Mesothelial cell of epicardium (in vitro differentiated cells): ENCODE measurements around the gene MYOC. TPM values are rescaled to one million over a fixed set of nuclear protein-coding genes. Genes with fewer than 3 reads are reported as not detected.
A peak's percentile ranks its signal among the peaks of the same experiment; 100 is the strongest.
"Not testable (repeated sequence)": the region's sequence is repeated elsewhere in the genome, so short reads cannot be mapped to it uniquely, and the experiment has no call there.

Experiments
- DNase-seq, 2 experiments: peaks; one replicate each; pipeline ENCODE4 v3.0.0; 2021; ENCODE audit warnings: low spot score in 2 of 2; ENCODE audit not compliant: unreplicated experiment in 2 of 2
- H3K27ac Mint-ChIP-seq: 2 replicates; pipeline ENCODE4 v1.8.0; 2021; ENCODE audit warnings: mixed read lengths
- H3K27me3 Mint-ChIP-seq: 2 replicates; pipeline ENCODE4 v1.8.0; 2021; ENCODE audit warnings: low read depth, mixed read lengths
- H3K36me3 Mint-ChIP-seq: 2 replicates; pipeline ENCODE4 v1.8.0; 2021; ENCODE audit warnings: mixed read lengths
- H3K4me1 Mint-ChIP-seq: 2 replicates; pipeline ENCODE4 v1.8.0; 2021; ENCODE audit warnings: mixed read lengths
- H3K4me3 Mint-ChIP-seq: 2 replicates; pipeline ENCODE4 v1.8.0; 2021; ENCODE audit warnings: mild to moderate bottlenecking, moderate library complexity, mixed read lengths
- H3K9me3 Mint-ChIP-seq: 2 replicates; pipeline ENCODE4 v1.8.0; 2021; ENCODE audit warnings: mixed read lengths
- CTCF ChIP-seq: fragments of 200-600 bp; sonication (generic); IDR thresholded peaks from one replicate; pipeline ENCODE4 v1.5.0; 2021; ENCODE audit warnings: antibody characterized with exemption; ENCODE audit not compliant: unreplicated experiment
- total RNA-seq: library from RNA; stranded (reverse); gene quantifications from 3 replicates; pipeline ENCODE4 v1.2.1, GENCODE V29; 2021

The MYOC gene
- total RNA-seq, result 0.13 to 0.34 TPM (median 0.29 TPM) in 3 replicates

DNA sequence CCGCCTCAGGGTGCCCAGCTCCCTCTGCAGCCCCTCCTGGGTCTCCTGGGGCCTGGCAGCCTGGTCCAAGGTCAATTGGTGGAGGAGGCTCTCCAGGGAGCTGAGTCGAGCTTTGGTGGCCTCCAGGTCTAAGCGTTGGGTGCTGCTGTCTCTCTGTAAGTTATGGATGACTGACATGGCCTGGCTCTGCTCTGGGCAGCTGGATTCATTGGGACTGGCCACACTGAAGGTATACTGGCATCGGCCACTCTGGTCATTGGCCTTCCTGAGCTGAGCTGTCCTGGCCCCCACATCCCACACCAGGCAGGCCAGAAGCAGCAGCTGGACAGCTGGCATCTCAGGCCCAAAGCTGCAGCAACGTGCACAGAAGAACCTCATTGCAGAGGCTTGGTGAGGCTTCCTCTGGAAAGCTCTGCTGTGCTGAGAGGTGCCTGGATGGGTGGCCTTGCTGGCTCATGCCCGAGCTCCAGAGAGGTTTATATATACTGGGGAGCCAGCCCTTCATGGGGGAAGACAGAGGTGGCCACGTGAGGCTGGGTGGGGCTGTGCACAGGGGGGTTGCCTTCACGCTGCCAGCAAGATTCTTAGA, at the start of gene MYOC:
MYOC (minus strand) TSS at position 455 of the 589 bp plus-strand sequence; CDS start at position 378, 77 bp downstream.
- peaks cover 44% of the 10 kb centered on the region for H3K4me1 Mint-ChIP-seq
- H3K36me3 Mint-ChIP-seq, result no peaks in the 10 kb centered on the region
- DNase-seq, result no peak
- no peak for TF ChIP-seq CTCF
- no peaks in the 10 kb centered on the region for H3K9me3 Mint-ChIP-seq
- no peaks in the 10 kb centered on the region for H3K27me3 Mint-ChIP-seq
- H3K27ac Mint-ChIP-seq, result peak within 1 kb of the TSS; percentile 89
- H3K4me3 Mint-ChIP-seq, result no peak within 1 kb of the TSS

GRCh38 chr1:171699531-171699930, 47.0 kb upstream of the MYOC start:
- peaks cover 12% of the 10 kb centered on the region for H3K36me3 Mint-ChIP-seq
- H3K27me3 Mint-ChIP-seq, result no peaks in the 10 kb centered on the region
- no peaks in the 10 kb centered on the region for H3K4me1 Mint-ChIP-seq
- DNase-seq, result no peak
- no peak overlapping the region for H3K27ac Mint-ChIP-seq
- H3K4me3 Mint-ChIP-seq, result no peak overlapping the region
- no peak for TF ChIP-seq CTCF
- H3K9me3 Mint-ChIP-seq, result peaks cover 12% of the 10 kb centered on the region

DNA sequence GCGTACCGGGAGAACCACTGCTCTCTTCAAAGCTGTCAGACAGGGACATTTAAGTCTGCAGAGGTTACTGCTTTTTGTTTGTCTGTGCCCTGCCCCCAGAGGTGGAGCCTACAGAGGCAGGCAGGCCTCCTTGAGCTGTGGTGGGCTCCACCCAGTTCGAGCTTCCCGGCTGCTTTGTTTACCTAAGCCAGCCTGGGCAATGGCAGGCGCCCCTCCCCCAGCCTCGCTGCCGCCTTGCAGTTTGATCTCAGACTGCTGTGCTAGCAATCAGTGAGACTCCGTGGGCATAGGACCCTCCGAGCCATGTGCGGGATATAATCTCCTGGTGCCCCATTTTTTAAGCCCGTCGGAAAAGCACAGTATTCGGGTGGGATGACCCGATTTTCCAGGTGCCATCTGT, 43.3 kb upstream of the MYOC start:
- H3K27ac Mint-ChIP-seq, H3K27me3 Mint-ChIP-seq, H3K4me1 Mint-ChIP-seq, DNase-seq, H3K4me3 Mint-ChIP-seq: not testable (repeated sequence)
- peaks cover 12% of the 10 kb centered on the region for H3K36me3 Mint-ChIP-seq
- peaks cover 18% of the 10 kb centered on the region for H3K9me3 Mint-ChIP-seq

GRCh38 chr1:171693541-171693940, 41.1 kb upstream of the MYOC start:
- H3K27ac Mint-ChIP-seq, result not testable (repeated sequence)
- peaks cover 12% of the 10 kb centered on the region for H3K36me3 Mint-ChIP-seq

GRCh38 chr1:171683870-171684269, 31.4 kb upstream of the MYOC start:
- H3K4me3 Mint-ChIP-seq, result no peak overlapping the region
- H3K36me3 Mint-ChIP-seq, result no peaks in the 10 kb centered on the region
- no peak overlapping the region for H3K27ac Mint-ChIP-seq
- H3K27me3 Mint-ChIP-seq, result no peaks in the 10 kb centered on the region
- DNase-seq, result no peak
- no peaks in the 10 kb centered on the region for H3K4me1 Mint-ChIP-seq
- TF ChIP-seq CTCF, result no peak
- H3K9me3 Mint-ChIP-seq, result no peaks in the 10 kb centered on the region

More at GRCh38 chr1:171693541-171693940, 41.1 kb upstream of the MYOC start:
- H3K4me3 Mint-ChIP-seq, H3K4me1 Mint-ChIP-seq, DNase-seq, H3K27me3 Mint-ChIP-seq: not testable (repeated sequence)
- peaks cover 18% of the 10 kb centered on the region for H3K9me3 Mint-ChIP-seq

- Mint-ChIP-seq H3K27ac (no peak overlapping the region), H3K36me3 (no peaks in the 10 kb centered on the region), H3K4me1 (peaks cover 5% of the 10 kb centered on the region), H3K9me3 (no peaks in the 10 kb centered on the region), H3K27me3 (no peaks in the 10 kb centered on the region), H3K4me3 (no peak overlapping the region)
- TF ChIP-seq CTCF, result no peak
- no peak for DNase-seq
Measured at GRCh38 chr1:171680339-171680738, 27.9 kb upstream of the MYOC start.

GRCh38 chr1:171676823-171677222, 24.3 kb upstream of the MYOC start:
- no peak for DNase-seq
- Mint-ChIP-seq H3K4me3 (no peak overlapping the region), H3K27ac (no peak overlapping the region), H3K27me3 (no peaks in the 10 kb centered on the region), H3K9me3 (peaks cover 1% of the 10 kb centered on the region), H3K4me1 (peaks cover 5% of the 10 kb centered on the region), H3K36me3 (no peaks in the 10 kb centered on the region)
- TF ChIP-seq CTCF, result no peak
